Activated CD8-positive, alpha-beta memory T cell treated with anti-CD3 and anti-CD28 coated beads, Interleukin-2, amount 10 ng/mL, durations not matched to agents 7 days and 5 days (primary cell): ENCODE data around the gene RAB15. TPM values are rescaled to one million over a fixed set of nuclear protein-coding genes. Genes with fewer than 3 reads are reported as not detected.

Experiments
- ATAC-seq: fragments of 150-1000 bp; cut with Tn5 transposase; one replicate; pipeline ENCODE4 v1.10.0; 2021; ENCODE audit warnings: moderate library complexity
- CTCF ChIA-PET: fragments of 350-600 bp; sonication (Branson Sonifier 250); formaldehyde crosslinking; loops from one replicate; lab custom pipeline; 2021; ENCODE audit warnings: antibody characterized with exemption; lab: Charles Lee
- DNase-seq: peaks from one replicate; pipeline ENCODE4 v3.0.0-alpha.2; 2020
- H3K27ac Mint-ChIP-seq: one replicate; pipeline ENCODE4 v1.8.0; 2021; ENCODE audit warnings: mild to moderate bottlenecking, mixed read lengths
- H3K27me3 Mint-ChIP-seq: one replicate; pipeline ENCODE4 v1.8.0; 2021; ENCODE audit warnings: mixed read lengths
- H3K36me3 Mint-ChIP-seq: one replicate; pipeline ENCODE4 v1.8.0; 2021; ENCODE audit warnings: mild to moderate bottlenecking, mixed read lengths
- H3K4me1 Mint-ChIP-seq: one replicate; pipeline ENCODE4 v1.8.0; 2021; ENCODE audit warnings: mixed read lengths
- H3K4me3 Mint-ChIP-seq: one replicate; pipeline ENCODE4 v1.8.0; 2021; ENCODE audit warnings: mild to moderate bottlenecking, moderate library complexity, mixed read lengths
- H3K9me3 Mint-ChIP-seq: one replicate; pipeline ENCODE4 v1.8.0; 2022; ENCODE audit warnings: low read depth, mixed read lengths
- total RNA-seq, 2 experiments: library from RNA; stranded (reverse); gene quantifications; one replicate each; pipeline ENCODE4 v1.2.3, GENCODE V29; 2021

Gene RAB15
- total RNA-seq, 2 experiments from 2014 or later = 2.1 to 2.3 TPM

DNA sequence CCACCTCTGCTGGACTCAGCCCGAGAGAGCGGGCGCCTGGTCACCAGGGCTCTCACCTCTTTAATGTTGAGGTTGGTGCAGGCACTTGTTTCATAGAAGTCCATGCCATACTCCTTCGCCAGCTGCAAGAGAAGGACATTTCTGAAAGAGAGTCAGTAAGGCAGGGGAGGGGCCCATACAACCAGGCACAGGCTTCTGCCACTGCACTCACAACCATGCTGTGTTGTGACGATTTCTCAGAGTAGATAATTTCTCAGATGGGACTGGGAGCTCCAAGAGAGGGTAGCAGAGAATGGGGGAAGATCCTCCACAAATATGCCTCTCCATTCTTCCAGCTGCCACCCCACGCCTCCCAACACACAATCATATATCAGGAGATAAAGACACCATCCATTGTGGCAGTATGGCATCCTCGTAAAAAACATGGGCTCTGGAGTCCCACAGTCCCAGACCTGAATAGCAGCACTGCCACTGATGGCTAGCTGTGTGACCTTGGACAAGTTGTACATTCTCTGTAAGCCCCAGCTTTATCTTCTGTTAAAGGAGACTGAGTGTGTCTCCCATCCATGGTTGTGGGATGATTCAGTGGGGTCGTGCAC, 23.4 kb downstream of the RAB15 start:
- H3K27ac Mint-ChIP-seq = no peak overlapping the region
- DNase-seq = no peak
- H3K4me3 Mint-ChIP-seq = no peak overlapping the region
- CTCF ChIA-PET = no interaction called here
- ATAC-seq = no peak
- H3K36me3 Mint-ChIP-seq = peaks cover 3% of the 10 kb centered on the region
- no peaks in the 10 kb centered on the region for H3K27me3 Mint-ChIP-seq
- H3K9me3 Mint-ChIP-seq = no peaks in the 10 kb centered on the region
- peaks cover 8% of the 10 kb centered on the region for H3K4me1 Mint-ChIP-seq

DNA sequence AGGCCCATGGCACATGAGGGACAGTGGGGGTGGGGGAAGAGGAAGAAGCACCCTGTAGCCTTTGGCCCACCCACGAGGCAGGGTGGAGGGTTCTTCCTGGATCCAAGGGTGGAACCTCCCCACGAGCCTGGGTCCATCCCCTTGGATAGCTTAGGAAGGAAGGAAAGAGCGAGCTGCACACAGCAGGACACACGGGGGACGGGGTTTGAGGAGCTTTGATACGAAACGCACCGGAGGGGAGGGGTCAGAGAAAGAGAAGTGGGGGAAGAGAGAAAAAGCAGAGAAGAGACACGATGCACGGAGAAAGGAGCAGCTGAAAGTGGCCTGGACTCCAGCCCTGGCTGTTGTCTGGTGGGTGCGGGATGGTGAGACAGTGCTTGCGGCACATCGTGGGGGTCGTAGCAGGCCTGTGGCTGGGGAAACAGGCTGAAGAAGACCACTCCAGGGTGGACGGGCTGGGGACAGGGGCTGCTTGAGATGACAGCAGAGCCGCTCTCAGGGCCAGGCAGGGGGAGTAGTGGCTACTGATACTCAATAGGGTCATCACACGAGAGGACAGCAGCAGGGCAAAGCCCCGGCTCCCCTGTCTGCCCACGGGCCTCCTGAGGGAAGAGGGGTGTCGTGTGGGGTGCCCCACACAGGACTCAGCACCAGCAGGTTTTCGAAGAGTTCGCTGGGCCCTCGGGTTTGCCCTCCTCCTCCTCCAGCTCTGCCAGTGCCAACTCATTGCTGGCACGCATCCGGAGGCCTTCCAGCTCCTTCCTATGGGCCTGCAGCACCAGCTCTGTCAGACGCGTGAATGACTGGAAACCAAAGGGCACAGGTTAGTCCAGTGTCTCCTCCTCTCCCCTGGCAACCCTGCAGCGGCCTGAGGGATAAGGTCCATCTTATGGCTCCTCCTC, 24.2 kb downstream of the RAB15 start:
- no peak overlapping the region for H3K4me3 Mint-ChIP-seq

DNA sequence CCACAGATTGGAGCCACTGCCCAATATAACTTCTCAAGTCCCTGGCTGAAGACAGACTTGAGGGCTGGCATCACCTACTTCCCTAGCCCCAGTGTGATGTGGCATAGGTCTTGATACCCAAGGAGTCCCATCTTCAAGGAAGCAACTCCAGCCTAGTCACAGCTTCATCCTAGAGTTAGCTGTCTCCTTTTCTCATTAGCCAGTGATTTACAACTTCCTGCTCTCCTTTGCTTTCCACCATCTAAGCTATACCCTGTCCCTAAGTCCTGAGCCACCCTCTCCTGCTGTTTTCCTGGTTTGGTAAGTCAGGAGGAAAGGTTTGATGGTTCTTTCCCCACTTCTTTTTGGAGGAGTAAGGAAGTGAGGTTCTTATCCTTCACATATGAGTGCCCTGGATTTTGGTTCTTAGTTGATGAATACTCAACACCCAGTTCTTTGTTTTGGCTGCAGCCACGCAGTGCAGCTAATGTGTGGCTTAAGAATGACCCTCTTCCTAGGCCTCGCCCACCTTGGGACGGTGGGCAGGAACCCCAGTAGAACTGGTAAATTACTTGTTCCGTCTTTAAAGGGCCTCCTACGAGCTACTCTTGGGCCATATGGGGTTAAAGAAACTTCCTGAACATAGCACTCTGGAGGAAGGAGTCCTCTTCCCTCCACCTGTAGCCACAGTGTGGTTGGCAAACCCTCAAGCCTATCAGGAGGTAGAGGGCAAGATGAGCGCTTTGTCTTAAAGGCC, 25.7 kb downstream of the RAB15 start:
- Mint-ChIP-seq H3K27ac (no peak overlapping the region), H3K36me3 (peaks cover 3% of the 10 kb centered on the region), H3K27me3 (no peaks in the 10 kb centered on the region), H3K4me1 (peaks cover 19% of the 10 kb centered on the region), H3K4me3 (no peak overlapping the region), H3K9me3 (no peaks in the 10 kb centered on the region)
- CTCF ChIA-PET = no interaction called here
- ATAC-seq (no peak), DNase-seq (no peak)

More for the DNA sequence above, 24.2 kb downstream of the RAB15 start:
- H3K9me3 Mint-ChIP-seq = no peaks in the 10 kb centered on the region
- no peak overlapping the region for H3K27ac Mint-ChIP-seq
- H3K4me1 Mint-ChIP-seq = peaks cover 16% of the 10 kb centered on the region
- ATAC-seq = no peak
- H3K36me3 Mint-ChIP-seq = peaks cover 3% of the 10 kb centered on the region
- CTCF ChIA-PET = no interaction called here
- no peaks in the 10 kb centered on the region for H3K27me3 Mint-ChIP-seq
- no peak for DNase-seq

DNA sequence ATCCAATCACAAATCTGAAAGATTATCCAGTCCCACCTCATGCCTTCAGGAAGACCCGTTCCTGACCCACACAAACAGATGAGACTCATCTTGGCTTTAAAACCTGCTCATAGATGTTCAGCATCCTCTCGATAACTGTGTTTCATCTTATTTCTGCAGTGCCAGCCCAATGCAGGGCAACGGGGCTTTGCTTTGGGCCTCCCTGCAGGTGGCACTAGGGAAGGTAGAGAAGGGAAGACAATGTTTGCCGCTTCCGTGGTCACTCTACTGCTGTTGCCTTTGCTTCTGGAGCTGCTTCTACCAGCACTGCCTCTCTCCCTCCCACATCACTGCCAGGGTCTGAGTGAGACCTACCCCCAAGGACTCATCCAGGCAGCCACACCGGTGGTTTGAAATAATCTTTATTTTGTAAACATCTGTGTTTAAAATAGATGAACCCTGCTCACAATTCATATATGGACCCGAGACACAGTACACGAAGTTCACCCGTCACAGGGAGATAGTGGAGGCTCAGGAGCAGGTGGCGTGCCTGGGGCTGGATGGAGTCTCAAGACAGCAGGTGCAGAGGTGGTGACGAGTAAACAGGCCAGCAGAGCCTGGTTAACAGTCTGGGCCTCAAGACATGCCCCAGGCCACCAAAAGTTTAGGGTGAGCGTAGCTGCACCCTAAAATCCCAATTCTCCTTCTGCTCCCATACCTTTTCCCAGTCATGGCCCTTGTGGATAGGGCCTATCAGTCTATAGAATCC, 26.5 kb downstream of the RAB15 start:
- ATAC-seq = no peak
- H3K36me3 Mint-ChIP-seq = peaks cover 5% of the 10 kb centered on the region
- no peaks in the 10 kb centered on the region for H3K9me3 Mint-ChIP-seq
- H3K4me3 Mint-ChIP-seq = no peak overlapping the region
- H3K4me1 Mint-ChIP-seq = peaks cover 19% of the 10 kb centered on the region
- DNase-seq = no peak
- H3K27ac Mint-ChIP-seq = no peak overlapping the region
- CTCF ChIA-PET = no interaction called here
- no peaks in the 10 kb centered on the region for H3K27me3 Mint-ChIP-seq

DNA sequence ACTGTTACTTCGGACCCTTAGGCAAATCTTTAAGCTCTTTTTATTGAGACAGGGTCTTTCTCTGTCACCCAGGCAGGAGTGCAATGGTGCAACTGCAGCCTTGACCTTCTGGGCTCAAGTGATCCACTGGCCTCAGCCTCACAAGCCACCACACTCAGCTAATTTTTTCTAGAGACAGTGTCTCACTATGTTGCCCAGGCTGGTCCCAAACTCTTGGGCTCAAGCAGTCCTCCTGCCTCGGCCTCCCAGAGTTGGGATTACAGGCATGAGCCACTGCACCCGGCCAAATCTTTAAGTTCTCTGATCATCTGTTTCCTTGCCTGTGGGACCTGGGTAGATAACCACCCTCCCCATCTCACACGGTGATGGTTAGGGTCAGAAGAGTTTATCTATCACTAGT, 27.3 kb downstream of the RAB15 start:
- no peaks in the 10 kb centered on the region for H3K27me3 Mint-ChIP-seq
- H3K4me1 Mint-ChIP-seq = peaks cover 19% of the 10 kb centered on the region
- H3K4me3 Mint-ChIP-seq = no peak overlapping the region
- DNase-seq (no peak), ATAC-seq (no peak)
- H3K27ac Mint-ChIP-seq = no peak overlapping the region
- no peaks in the 10 kb centered on the region for H3K9me3 Mint-ChIP-seq
- CTCF ChIA-PET = no interaction called here
- peaks cover 6% of the 10 kb centered on the region for H3K36me3 Mint-ChIP-seq

DNA sequence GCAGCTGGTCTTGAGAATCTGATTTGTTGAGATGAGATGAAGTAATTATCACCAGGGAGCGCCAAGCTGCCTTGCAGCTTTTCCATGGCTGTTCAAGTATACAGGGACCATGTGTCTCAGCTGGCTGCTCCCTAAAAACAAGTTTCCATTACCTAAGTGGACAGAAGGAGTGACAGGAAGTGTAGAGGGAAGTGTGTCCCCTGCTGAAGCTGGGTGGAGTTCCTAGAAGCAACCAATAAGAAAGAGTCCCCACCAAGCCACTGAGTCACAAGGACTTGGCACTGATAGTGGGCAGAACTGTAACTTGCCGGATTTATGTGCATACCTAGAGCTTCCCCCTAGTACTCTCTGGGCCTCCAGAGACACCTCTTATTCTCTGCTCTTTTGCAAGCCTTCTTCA, 28.1 kb downstream of the RAB15 start:
- Mint-ChIP-seq H3K9me3 (no peaks in the 10 kb centered on the region), H3K36me3 (peaks cover 6% of the 10 kb centered on the region), H3K27me3 (no peaks in the 10 kb centered on the region), H3K27ac (no peak overlapping the region), H3K4me1 (peaks cover 19% of the 10 kb centered on the region), H3K4me3 (no peak overlapping the region)
- DNase-seq (no peak), ATAC-seq (no peak)
- CTCF ChIA-PET = interaction anchor here (0.9 to 1.3 kb wide), 3 partner anchors 9 to 121 kb away, joined by 3 to 4 read pairs (median 3); no protein-coding TSS in a partner anchor

DNA sequence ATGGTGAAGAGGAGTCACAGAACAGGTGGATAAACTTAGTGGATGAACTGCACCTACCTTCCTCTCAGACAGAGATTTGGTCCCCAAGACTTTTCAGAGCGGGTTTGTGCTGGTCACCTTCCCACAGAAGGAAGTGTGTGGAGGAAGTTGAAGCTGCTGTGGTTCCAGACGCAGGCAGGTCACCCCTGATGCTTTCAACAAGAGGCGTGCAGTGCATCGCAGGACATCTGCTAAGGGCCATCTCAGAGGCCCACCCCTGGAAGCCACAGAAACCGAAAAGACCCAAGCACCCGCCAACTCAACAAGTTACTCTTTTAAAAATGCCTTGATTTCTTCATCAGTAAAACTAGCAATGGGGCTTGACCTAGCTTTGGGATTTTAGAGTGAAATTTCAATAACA, 28.6 kb downstream of the RAB15 start:
- H3K4me3 Mint-ChIP-seq = no peak overlapping the region
- CTCF ChIA-PET = interaction anchor here (0.9 to 1.3 kb wide), 3 partner anchors 9 to 121 kb away, joined by 3 to 4 read pairs (median 3); no protein-coding TSS in a partner anchor
- peaks cover 19% of the 10 kb centered on the region for H3K4me1 Mint-ChIP-seq
- H3K36me3 Mint-ChIP-seq = peaks cover 6% of the 10 kb centered on the region
- DNase-seq (peak; percentile 33), ATAC-seq (no peak)
- no peak overlapping the region for H3K27ac Mint-ChIP-seq
- no peaks in the 10 kb centered on the region for H3K9me3 Mint-ChIP-seq
- H3K27me3 Mint-ChIP-seq = no peaks in the 10 kb centered on the region

DNA sequence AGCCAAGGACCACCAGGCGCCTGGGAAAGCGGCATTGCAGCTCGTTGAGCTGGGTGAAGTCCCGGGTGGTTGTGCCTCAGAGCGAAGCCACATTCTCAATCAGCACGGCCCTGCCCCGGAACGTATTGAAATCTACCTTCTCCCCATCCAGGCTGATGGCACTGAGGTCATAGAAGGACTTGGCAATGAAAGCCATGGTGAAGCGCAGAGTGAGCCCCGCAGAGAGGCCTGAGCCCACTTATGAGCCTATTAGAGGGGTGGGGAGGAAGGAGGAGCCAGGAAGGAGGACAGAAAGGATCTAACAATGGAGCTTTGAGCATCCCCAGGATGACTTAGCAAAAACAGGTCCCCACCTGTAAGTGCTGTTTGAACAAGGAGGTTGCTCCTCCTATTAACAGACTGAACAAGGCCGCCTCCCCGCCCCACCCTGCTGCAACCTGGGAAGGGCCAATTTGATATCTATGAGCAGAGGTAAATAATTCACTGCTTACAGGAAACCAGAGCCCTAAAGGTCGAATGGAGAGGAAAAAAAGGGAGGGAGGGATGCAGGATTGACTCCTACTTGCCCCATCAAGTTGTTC, 29.5 kb downstream of the RAB15 start, which contains the start of gene GPX2:
Gene GPX2 (minus strand): TSS at position 215 of the 581 bp plus-strand sequence. CDS start 19 bp downstream, at position 196.
- peaks cover 23% of the 10 kb centered on the region for H3K4me1 Mint-ChIP-seq
- CTCF ChIA-PET = interaction anchor here (0.7 to 2.6 kb wide), 2 partner anchors 15 to 120 kb away, joined by 3 to 7 read pairs; no protein-coding TSS in a partner anchor

DNA sequence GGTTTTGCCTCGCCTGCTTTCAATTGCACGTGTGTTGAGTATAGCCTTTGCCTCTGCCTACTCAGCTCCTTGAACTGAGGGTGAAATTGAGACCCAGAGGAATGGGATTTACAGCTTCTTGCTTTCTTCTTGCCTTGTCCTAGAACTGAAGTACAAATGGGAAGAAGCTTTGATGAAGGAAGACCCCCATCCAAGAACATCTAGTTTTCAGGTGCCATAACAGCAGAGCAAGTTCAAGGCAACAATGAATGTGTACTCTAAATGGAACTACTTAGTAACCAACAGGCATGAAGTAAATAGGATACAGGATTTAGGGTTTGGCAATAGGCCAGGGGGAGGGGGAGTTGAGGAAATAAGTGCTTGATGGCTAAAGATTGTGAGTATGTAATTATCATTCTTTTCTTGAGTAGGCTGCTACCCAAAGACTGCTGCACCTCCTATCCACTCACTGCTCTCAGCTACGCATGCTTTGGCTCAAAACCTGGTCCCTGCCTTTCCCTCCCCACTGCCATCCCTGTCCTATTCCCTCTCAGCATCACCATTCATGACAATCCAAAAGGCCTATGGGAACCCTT, 31.7 kb downstream of the RAB15 start:
- H3K27me3 Mint-ChIP-seq = no peaks in the 10 kb centered on the region
- DNase-seq (no peak), ATAC-seq (no peak)
- H3K4me1 Mint-ChIP-seq = peaks cover 29% of the 10 kb centered on the region
- peaks cover 13% of the 10 kb centered on the region for H3K36me3 Mint-ChIP-seq
- no peak overlapping the region for H3K27ac Mint-ChIP-seq
- CTCF ChIA-PET = interaction anchor here (2.6 kb wide), 1 partner anchor 17 kb away, joined by 7 read pairs; no protein-coding TSS in a partner anchor
- no peak overlapping the region for H3K4me3 Mint-ChIP-seq
- no peaks in the 10 kb centered on the region for H3K9me3 Mint-ChIP-seq

More for the DNA sequence above, 29.5 kb downstream of the RAB15 start, which contains the start of gene GPX2:
- no peaks in the 10 kb centered on the region for H3K9me3 Mint-ChIP-seq
- no peak within 1 kb of the TSS for H3K4me3 Mint-ChIP-seq
- H3K36me3 Mint-ChIP-seq = peaks cover 10% of the 10 kb centered on the region
- no peaks in the 10 kb centered on the region for H3K27me3 Mint-ChIP-seq
- ATAC-seq = no peak
- DNase-seq = peak; percentile 33
- H3K27ac Mint-ChIP-seq = peak within 1 kb of the TSS; percentile 38

DNA sequence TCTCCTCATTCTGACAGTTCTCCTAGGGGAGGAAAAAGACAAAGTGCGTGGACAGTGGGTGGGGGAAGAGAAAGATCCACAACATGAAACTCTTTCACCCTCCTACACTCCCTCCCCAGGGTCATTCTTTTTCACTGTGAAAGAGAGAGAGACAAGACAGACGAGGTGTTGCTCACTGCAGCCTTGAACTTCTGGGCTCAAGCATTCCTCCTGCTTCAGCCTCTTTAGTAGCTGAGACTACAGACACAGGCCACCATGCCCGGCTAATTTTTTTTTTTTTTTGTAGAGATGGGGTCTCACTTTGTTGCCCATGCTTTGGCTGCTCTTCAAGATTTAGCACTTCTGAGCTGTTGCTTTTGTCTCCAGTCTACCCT, 32.3 kb downstream of the RAB15 start:
- Mint-ChIP-seq H3K4me3 (no peak overlapping the region), H3K27me3 (no peaks in the 10 kb centered on the region), H3K36me3 (peaks cover 15% of the 10 kb centered on the region), H3K9me3 (no peaks in the 10 kb centered on the region), H3K27ac (no peak overlapping the region), H3K4me1 (peaks cover 34% of the 10 kb centered on the region)
- CTCF ChIA-PET = no interaction called here
- no peak for ATAC-seq
- no peak for DNase-seq

DNA sequence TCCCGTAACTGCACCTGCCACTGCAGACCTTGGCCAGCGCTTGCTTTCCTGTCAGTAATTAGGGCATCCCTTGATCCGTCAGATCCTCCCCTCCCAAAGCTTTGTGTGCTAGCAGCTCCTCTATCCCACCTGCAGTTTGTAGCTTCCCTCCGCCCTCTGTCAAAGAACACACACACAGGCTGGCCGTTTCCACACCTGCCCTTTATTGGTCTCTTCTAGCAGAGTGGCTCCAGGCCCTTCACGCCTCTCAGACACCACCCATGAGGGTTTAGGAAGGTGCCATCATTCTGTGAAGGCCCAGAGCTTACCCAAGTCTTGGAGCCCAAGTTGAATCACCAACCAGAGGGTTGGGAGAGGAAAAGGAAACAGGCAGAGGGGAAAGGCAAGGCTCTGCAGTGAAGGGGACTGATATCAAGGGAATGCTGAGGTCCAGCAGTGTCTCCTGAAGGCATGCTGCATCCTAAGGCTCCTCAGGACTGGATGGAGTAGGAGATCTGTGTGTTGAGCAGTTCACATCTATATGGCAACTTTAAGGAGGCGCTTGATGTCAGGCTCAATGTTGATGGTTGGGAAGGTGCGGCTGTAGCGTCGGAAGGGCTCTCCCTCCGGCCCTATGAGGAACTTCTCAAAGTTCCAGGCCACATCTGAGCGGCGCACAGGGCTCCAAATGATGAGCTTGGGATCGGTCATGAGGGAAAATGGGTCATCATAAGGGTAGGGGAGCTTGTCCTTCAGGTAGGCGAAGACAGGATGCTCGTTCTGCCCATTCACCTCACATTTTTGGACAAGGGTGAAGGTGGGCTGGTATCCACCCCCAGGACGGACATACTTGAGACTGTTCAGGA, 32.9 kb downstream of the RAB15 start:
- Mint-ChIP-seq H3K4me3 (no peak overlapping the region), H3K9me3 (no peaks in the 10 kb centered on the region), H3K27ac (no peak overlapping the region), H3K4me1 (peaks cover 35% of the 10 kb centered on the region), H3K36me3 (peaks cover 19% of the 10 kb centered on the region), H3K27me3 (no peaks in the 10 kb centered on the region)
- CTCF ChIA-PET = no interaction called here
- DNase-seq (peak; percentile 31), ATAC-seq (no peak)
